ENCODE measurements around the gene IFT20. TPM values are rescaled to one million over a fixed set of nuclear protein-coding genes. Genes with fewer than 3 reads are reported as not detected.

The IFT20 gene
- total and polyA plus RNA-seq, 9 of the 15 experiments (the other 6 are each of a cell fraction or from before 2014, with no cell fraction given), result 11.2 to 38.6 (median 20.1) TPM

DNA sequence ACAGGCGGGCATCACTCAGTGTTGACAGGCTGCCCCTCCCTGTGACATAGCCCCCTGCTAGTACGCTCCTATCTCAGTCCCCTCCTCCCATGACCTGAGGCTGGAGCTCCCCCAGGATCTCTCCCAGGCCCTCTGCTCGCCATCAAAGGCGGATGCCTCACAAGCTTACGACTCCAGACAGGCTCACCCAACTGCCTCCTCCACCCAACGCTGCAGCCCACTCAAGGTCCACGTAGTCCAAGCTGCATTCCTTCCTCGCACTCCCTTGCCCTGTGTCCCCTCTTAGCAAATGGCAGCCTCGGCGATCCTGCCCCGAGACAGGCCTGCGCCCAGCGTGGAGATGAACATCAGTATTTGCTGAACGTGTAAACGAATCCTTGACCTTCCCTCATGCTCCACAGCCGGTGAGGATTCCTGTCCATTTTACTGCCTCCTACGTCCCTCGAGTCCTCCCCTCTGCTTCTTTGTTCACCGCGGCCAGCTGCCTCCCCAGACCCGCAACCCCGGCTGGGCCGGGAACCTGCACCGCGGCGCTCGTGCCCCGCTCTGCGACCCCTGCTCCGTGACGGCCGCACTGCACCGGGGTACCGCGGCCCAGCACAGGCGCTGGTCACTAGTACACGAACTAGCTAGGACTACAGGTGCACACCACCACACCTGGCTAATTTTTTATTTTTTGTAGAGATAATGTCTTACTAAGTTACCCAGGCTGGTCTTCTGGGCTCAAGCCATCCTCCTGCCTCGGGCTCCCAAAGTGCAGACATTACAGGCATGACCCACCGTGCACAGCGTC lies 17.1 kb downstream of the IFT20 start (continued):
- TF ChIP-seq HOMEZ (CRISPR knock-in tag; IDR thresholded peaks at IDR 0.05) (no peak), SIX5 (IDR thresholded peaks at IDR 0.05; ENCODE audit: borderline replicate concordance in 1 of 2, insufficient read depth in 1 of 2, low read depth in 1 of 2, low read length in 2 of 2) (no peak), ARNT (IDR thresholded peaks at IDR 0.05) (peak in 1 of 2 experiments; percentile 8; a peak in 2 of 4 replicates), BHLHE40 (IDR thresholded peaks at IDR 0.05; ENCODE audit: low read length) (no peak), PKNOX1 (IDR thresholded peaks at IDR 0.05) (peak; percentile 34; the same call in 1 of the 2 replicates), RB1 (IDR thresholded peaks at IDR 0.05; ENCODE audit: low read depth) (no peak), NFRKB (IDR thresholded peaks at IDR 0.05; ENCODE audit: low read depth) (no peak; the same call in 1 of the 2 replicates), HNRNPH1 (optimal IDR thresholded peaks at IDR 0.05; ENCODE audit: low read depth, low read length) (no peak), SRSF7 (optimal IDR thresholded peaks at IDR 0.05; ENCODE audit: low read depth, low read length) (no peak), ETV1 (tag; conservative IDR thresholded peaks at IDR 0.05; ENCODE audit: low read depth) (0 out of 2 replicates have a peak, but pooled peaks have one; percentile 13), SP1 (CRISPR knock-in tag; IDR thresholded peaks at IDR 0.05) (no peak), POLR3G (IDR thresholded peaks at IDR 0.05; ENCODE audit: extremely low read depth, insufficient read length, insufficient replicate concordance) (no peak), TCF7 (IDR thresholded peaks at IDR 0.05; ENCODE audit: borderline replicate concordance) (no peak), LCOR (CRISPR knock-in tag; IDR thresholded peaks at IDR 0.05) (no peak), EHMT2 (IDR thresholded peaks at IDR 0.05) (no peak), ZNF134 (CRISPR knock-in tag; conservative IDR thresholded peaks at IDR 0.05) (no peak)
- TF ChIP-seq, protein P1, sequence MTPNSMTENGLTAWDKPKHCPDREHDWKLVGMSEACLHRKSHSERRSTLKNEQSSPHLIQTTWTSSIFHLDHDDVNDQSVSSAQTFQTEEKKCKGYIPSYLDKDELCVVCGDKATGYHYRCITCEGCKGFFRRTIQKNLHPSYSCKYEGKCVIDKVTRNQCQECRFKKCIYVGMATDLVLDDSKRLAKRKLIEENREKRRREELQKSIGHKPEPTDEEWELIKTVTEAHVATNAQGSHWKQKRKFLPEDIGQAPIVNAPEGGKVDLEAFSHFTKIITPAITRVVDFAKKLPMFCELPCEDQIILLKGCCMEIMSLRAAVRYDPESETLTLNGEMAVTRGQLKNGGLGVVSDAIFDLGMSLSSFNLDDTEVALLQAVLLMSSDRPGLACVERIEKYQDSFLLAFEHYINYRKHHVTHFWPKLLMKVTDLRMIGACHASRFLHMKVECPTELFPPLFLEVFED (CRISPR knock-in tag; conservative IDR thresholded peaks at IDR 0.05), result 0 out of 2 replicates have a peak, but pooled peaks have one; percentile 31

Measured in K562 (cell line).